Measurements from ENCODE around the gene THOP1.

GRCh38 chr19:2788237-2788636 lies 2.9 kb downstream of the THOP1 start:
- TF ChIP-seq, protein P1, sequence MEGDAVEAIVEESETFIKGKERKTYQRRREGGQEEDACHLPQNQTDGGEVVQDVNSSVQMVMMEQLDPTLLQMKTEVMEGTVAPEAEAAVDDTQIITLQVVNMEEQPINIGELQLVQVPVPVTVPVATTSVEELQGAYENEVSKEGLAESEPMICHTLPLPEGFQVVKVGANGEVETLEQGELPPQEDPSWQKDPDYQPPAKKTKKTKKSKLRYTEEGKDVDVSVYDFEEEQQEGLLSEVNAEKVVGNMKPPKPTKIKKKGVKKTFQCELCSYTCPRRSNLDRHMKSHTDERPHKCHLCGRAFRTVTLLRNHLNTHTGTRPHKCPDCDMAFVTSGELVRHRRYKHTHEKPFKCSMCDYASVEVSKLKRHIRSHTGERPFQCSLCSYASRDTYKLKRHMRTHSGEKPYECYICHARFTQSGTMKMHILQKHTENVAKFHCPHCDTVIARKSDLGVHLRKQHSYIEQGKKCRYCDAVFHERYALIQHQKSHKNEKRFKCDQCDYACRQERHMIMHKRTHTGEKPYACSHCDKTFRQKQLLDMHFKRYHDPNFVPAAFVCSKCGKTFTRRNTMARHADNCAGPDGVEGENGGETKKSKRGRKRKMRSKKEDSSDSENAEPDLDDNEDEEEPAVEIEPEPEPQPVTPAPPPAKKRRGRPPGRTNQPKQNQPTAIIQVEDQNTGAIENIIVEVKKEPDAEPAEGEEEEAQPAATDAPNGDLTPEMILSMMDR (IDR thresholded peaks at IDR 0.05), result no peak
- no peak for TF ChIP-seq POLR2A (IDR thresholded peaks at IDR 0.05)

Data from esophagus squamous epithelium (tissue), 4 donors.